K562 (cell line): ENCODE measurements around the gene MPDU1. TPM values are rescaled to one million over a fixed set of nuclear protein-coding genes. Genes with fewer than 3 reads are reported as not detected.
"Not testable (repeated sequence)": the region's sequence is repeated elsewhere in the genome, so short reads cannot be mapped to it uniquely, and the experiment has no call there.

Experiments
- ATAC-seq: fragments of 200-7000 bp; cut with Tn5 transposase; 3 replicates; pipeline ENCODE4 v1.9.1; 2020; ENCODE audit warnings: moderate library complexity
- BruUV-seq: library from RNA; stranded (reverse); fragments of 400-500 nt; replicated peaks from 2 replicates; lab custom pipeline; 2021; lab: Mats Ljungman, UMichigan
- CTCF ChIA-PET: fragments of 300-600 bp; formaldehyde crosslinking; extraction: SDS; loops from one replicate; lab custom pipeline; 2021; ENCODE audit warnings: low intra/inter-chr PET ratio; lab: Yijun Ruan, JAX
- POLR2A ChIA-PET: fragments of 300-600, 350-650 bp; sonication (Branson Sonifier 250); formaldehyde crosslinking; extraction: SDS; loops from one replicate; lab custom pipeline; 2021; ENCODE audit warnings: antibody characterized with exemption, inconsistent platforms; lab: Yijun Ruan, JAX
- DNase-seq, 4 experiments: peaks; one replicate each; pipeline versions ENCODE4 v3.0.0 to v3.0.0-alpha.2; 2011 to 2018; ENCODE audit warnings: low spot score in 3 of 4, mixed read lengths in 3 of 4; ENCODE audit errors: extremely low read depth in 1 of 4
- FAIRE-seq: peaks from 2 replicates; lab custom pipeline; 2011; peaks lifted over from hg19 to GRCh38; lab: Jason Lieb, UNC
- H2AFZ ChIP-seq: 2 replicates; pipeline ENCODE4 v1.6.0; 2011; ENCODE audit warnings: low read depth, low read length, control low read depth, inconsistent platforms
- H3K27ac ChIP-seq: fragments of 200-600 bp; 3 replicates; pipeline ENCODE4 v1.8.0; 2011; ENCODE audit warnings: low read depth, mild to moderate bottlenecking, control low read depth, inconsistent platforms, low read length, moderate library complexity, mixed read lengths; ENCODE audit errors: extremely low read depth
- H3K27me3 ChIP-seq, 2 experiments: fragments of 300-600 bp in 1 of 2; 2 replicates in 1 of 2; 3 replicates in 1 of 2; pipeline versions ENCODE4 v1.6.0 to v1.8.0; 2011; ENCODE audit warnings: inconsistent platforms in 2 of 2, low read length in 2 of 2, mild to moderate bottlenecking in 1 of 2, mixed read lengths in 1 of 2, moderate library complexity in 1 of 2; ENCODE audit not compliant: control insufficient read depth in 2 of 2, insufficient read depth in 2 of 2
- H3K36me3 ChIP-seq: fragments of 300-600 bp; 3 replicates; pipeline ENCODE4 v1.8.0; 2011; ENCODE audit warnings: mild to moderate bottlenecking, low read length, inconsistent platforms; ENCODE audit not compliant: control insufficient read depth, insufficient read depth
- H3K4me1 ChIP-seq, 2 experiments: fragments of 200-600 bp in 1 of 2; replicated peaks in 1 of 2; 2 replicates in 1 of 2; 3 replicates in 1 of 2; pipeline versions ENCODE4 v1.5.1 to v1.8.0; 2011; ENCODE audit warnings: inconsistent platforms in 2 of 2, low read length in 2 of 2, mild to moderate bottlenecking in 1 of 2, mixed read lengths in 1 of 2, moderate library complexity in 1 of 2; ENCODE audit not compliant: control insufficient read depth in 2 of 2, insufficient read depth in 2 of 2
- H3K4me2 ChIP-seq: 2 replicates; pipeline ENCODE4 v1.6.1; 2011; ENCODE audit warnings: low read length, control low read depth, inconsistent platforms, mixed read lengths; ENCODE audit not compliant: insufficient read depth
- H3K4me3 ChIP-seq: fragments of 200-600 bp; sonication (generic), shearing (Covaris generic); 2 replicates; pipeline ENCODE4 v1.5.1; 2016; ENCODE audit warnings: control low read depth, inconsistent platforms
- H3K79me2 ChIP-seq: fragments of 200-600 bp; 3 replicates; pipeline ENCODE4 v1.8.0; 2011; ENCODE audit warnings: low read length, inconsistent platforms; ENCODE audit not compliant: control insufficient read depth, insufficient read depth
- H3K9ac ChIP-seq, 2 experiments: 2 replicates each; pipeline versions ENCODE4 v1.6.0 to v1.6.1; 2011; ENCODE audit warnings: low read depth in 2 of 2, low read length in 2 of 2, control low read depth in 1 of 2, inconsistent platforms in 1 of 2, mild to moderate bottlenecking in 1 of 2, mixed read lengths in 1 of 2; ENCODE audit not compliant: insufficient read depth in 1 of 2
- H3K9me1 ChIP-seq: one replicate; pipeline ENCODE4 v1.6.0; 2011; ENCODE audit warnings: inconsistent platforms, mild to moderate bottlenecking, low read length, moderate library complexity; ENCODE audit not compliant: control insufficient read depth, insufficient read depth
- H3K9me3 ChIP-seq: replicated peaks from 2 replicates; pipeline ENCODE4 v1.5.1; 2011; ENCODE audit warnings: low read depth, low read length, inconsistent platforms; ENCODE audit not compliant: control insufficient read depth, insufficient read depth
- H4K20me1 ChIP-seq: replicated peaks from 2 replicates; pipeline ENCODE4 v1.6.1; 2011; ENCODE audit warnings: low read length, inconsistent platforms, mixed read lengths; ENCODE audit not compliant: control insufficient read depth, insufficient read depth
- CGGBP1 ChIP-seq: fragments of 250-450 bp; sonication (Bioruptor Pico); IDR thresholded peaks from 2 replicates; pipeline ENCODE4 v1.9.0; 2021; ENCODE audit warnings: mild to moderate bottlenecking
- ERF ChIP-seq: fragments of 450-650 bp; formaldehyde crosslinking; IDR thresholded peaks from 2 replicates; pipeline ENCODE4 v1.4.0; 2020; ENCODE audit warnings: mild to moderate bottlenecking, mixed read lengths
- GATAD2A ChIP-seq: fragments of 450-650 bp; IDR thresholded peaks from 2 replicates; pipeline ENCODE4 v1.6.1; 2017
- GTF2A2 ChIP-seq: IDR thresholded peaks from 2 replicates; pipeline ENCODE4 v1.6.1; 2016; ENCODE audit warnings: mild to moderate bottlenecking, missing genetic modification characterization, missing compliant biosample characterization
- HMG20A ChIP-seq: fragments of 450-650 bp; formaldehyde crosslinking; conservative IDR thresholded peaks from 2 replicates; pipeline ENCODE4 v1.4.0; 2020; ENCODE audit warnings: mild to moderate bottlenecking, mixed read lengths
- NFE2 ChIP-seq: IDR thresholded peaks from 2 replicates; pipeline ENCODE4 v1.6.1; 2014; ENCODE audit warnings: antibody characterized with exemption, low read depth
- POLR2A ChIP-seq: fragments of 450-650 bp; conservative IDR thresholded peaks from 2 replicates; pipeline ENCODE4 v1.6.1; 2016
- POLR2AphosphoS2 ChIP-seq: IDR thresholded peaks from 2 replicates; pipeline ENCODE4 v1.6.1; 2012; ENCODE audit warnings: low read length, improper control_type of control experiment
- RBM25 ChIP-seq: fragments of 200-400 bp; formaldehyde crosslinking; IDR thresholded peaks from 2 replicates; pipeline ENCODE4 v1.6.1; 2018; ENCODE audit warnings: low read length, low read depth, moderate library complexity; ENCODE audit not compliant: severe bottlenecking
- SIN3B ChIP-seq: fragments of 450-650 bp; IDR thresholded peaks from 2 replicates; pipeline ENCODE4 v1.6.1; 2017; ENCODE audit warnings: low read depth, mild to moderate bottlenecking, moderate library complexity
- SP2 ChIP-seq: IDR thresholded peaks from 2 replicates; pipeline ENCODE4 v1.6.1; 2011; ENCODE audit warnings: mild to moderate bottlenecking, low read depth, low read length, moderate library complexity; ENCODE audit not compliant: poor library complexity, severe bottlenecking; ENCODE audit errors: extremely low read depth
- TCF7L2 ChIP-seq: fragments of 150-350 bp; IDR thresholded peaks from 2 replicates; pipeline ENCODE4 v1.6.1; 2016; ENCODE audit warnings: low read depth, mild to moderate bottlenecking, low read length, moderate library complexity
- ZNF274 ChIP-seq: IDR thresholded peaks from 2 replicates; pipeline ENCODE4 v1.6.1; 2011; ENCODE audit warnings: low read depth, mild to moderate bottlenecking, low read length, moderate library complexity, borderline replicate concordance
- ZNF507 ChIP-seq: conservative IDR thresholded peaks from 2 replicates; pipeline ENCODE4 v1.6.1; 2017; ENCODE audit warnings: missing genetic modification characterization, missing compliant biosample characterization
- ZNF583 ChIP-seq: fragments of 250-450 bp; sonication (Bioruptor Pico); IDR thresholded peaks from 2 replicates; pipeline ENCODE4 v1.4.0; 2020
- ZNF592 ChIP-seq: fragments of 450-650 bp; IDR thresholded peaks from 2 replicates; pipeline ENCODE4 v1.6.1; 2017; ENCODE audit warnings: antibody characterized with exemption, mild to moderate bottlenecking
- WGBS: fragments of 100-300 bp; shearing (Covaris generic); methylation state at CpG from one replicate; pipeline ENCODE4 v1.1.6; 2016; ENCODE audit warnings: low coverage, mixed read lengths; ENCODE audit not compliant: insufficient coverage; ENCODE audit errors: missing lambda C conversion rate; 5-methylcytosine and 5-hydroxymethylcytosine counted together
- in situ Hi-C: fragments of 300-500 bp; cut with MboI; formaldehyde crosslinking; loops from 4 replicates; pipeline ENCODE4 v1.15.0; 2018; ENCODE audit warnings: inconsistent platforms, mixed read lengths
- intact Hi-C: fragments of 100-400 bp; cut with micrococcal nuclease; formaldehyde crosslinking; loops from 2 replicates; pipeline ENCODE4 v1.14.2; 2022
- polyA plus RNA-seq, 8 experiments: library from polyadenylated mRNA; depleted of rRNA in 4 of 8; stranded (reverse) in 5 of 8; unstranded in 3 of 8; fragments of >200 nt; fragmentation: Nextera tagmentation in 2 of 8; fragmentation: Illumina TruSeq in 1 of 8; extraction: Ambion mirVana in 2 of 8; extraction: Trizol in 1 of 8; gene quantifications; 2 replicates each; pipeline versions ENCODE4 v1.2.1 to v1.2.3, GENCODE V29; 2011 to 2014; ENCODE audit warnings: inconsistent platforms in 1 of 8, missing spikeins in 1 of 8
- total RNA-seq, 7 experiments: library from RNA; depleted of rRNA in 6 of 7; stranded (reverse); fragments of >200 nt in 6 of 7; fragmentation: Illumina TruSeq in 2 of 7; extraction: Trizol in 2 of 7; gene quantifications; 2 replicates each; pipeline versions ENCODE4 v1.2.1 to v1.2.3, GENCODE V29; 2011 to 2021; ENCODE audit warnings: low replicate concordance in 1 of 7

Gene MPDU1
- total and polyA plus RNA-seq, 9 of the 15 experiments (the other 6 are each of a cell fraction or from before 2014, with no cell fraction given) = 4.9 to 179 (median 77.1) TPM

- FAIRE-seq (no peak), DNase-seq (no peak), ATAC-seq (no peak)
- Histone ChIP-seq H4K20me1 (no peaks in the 10 kb centered on the region), H3K36me3 (peaks cover 85% of the 10 kb centered on the region; the same call in 2 of the 3 replicates), H3K4me3 (no peak overlapping the region), H2AFZ (no peak overlapping the region), H3K9me1 (no peaks in the 10 kb centered on the region), H3K79me2 (peaks cover 8% of the 10 kb centered on the region; the same call in 1 of the 3 replicates), H3K27me3 (no peaks in the 10 kb centered on the region), H3K4me1 (peaks cover 4 to 18% of the 10 kb centered on the region in 2 experiments; a peak in 2 of 5 replicates), H3K4me2 (no peak overlapping the region), H3K9me3 (no peaks in the 10 kb centered on the region), H3K27ac (no peak overlapping the region), H3K9ac (no peak overlapping the region)
- POLR2A ChIA-PET = interaction anchor here (0.6 to 1.5 kb wide), 2 partner anchors 9 kb away, joined by 4 read pairs; partner anchors contain the start of gene MPDU1
- in situ Hi-C loops = no loop called here
- intact Hi-C loops = no loop called here
- no TSS peak for BruUV-seq
- TF ChIP-seq RBM25 = no peak
- TF ChIP-seq POLR2A = no peak
- TF ChIP-seq TCF7L2 = no peak
- no peak for TF ChIP-seq POLR2AphosphoS2
- TF ChIP-seq GATAD2A = no peak
- TF ChIP-seq HMG20A = no peak
- no peak for TF ChIP-seq SP2
- no peak for TF ChIP-seq GTF2A2 (tag)
- TF ChIP-seq ZNF274 = no peak
- no peak for TF ChIP-seq CGGBP1 (CRISPR knock-in tag)
- no peak for TF ChIP-seq ZNF507 (tag)
- no peak for TF ChIP-seq ZNF583
- no peak for TF ChIP-seq ZNF592
- no peak for TF ChIP-seq ERF (CRISPR knock-in tag)
- no peak for TF ChIP-seq SIN3B
- TF ChIP-seq NFE2 = no peak
- WGBS = 78% methylated on average over 3 of the region's 12 CpGs
- CTCF ChIA-PET = no interaction called here
These were observed 9.6 kb downstream of the MPDU1 start for GRCh38 chr17:7593296-7593695.

GRCh38 chr17:7597561-7597960 lies 13.9 kb downstream of the MPDU1 start:
- H3K79me2 ChIP-seq, H3K4me2 ChIP-seq, in situ Hi-C loops, CTCF ChIA-PET, H3K27ac ChIP-seq, H3K9me3 ChIP-seq, FAIRE-seq, H3K9me1 ChIP-seq, H2AFZ ChIP-seq, ATAC-seq, H3K4me1 ChIP-seq, H3K27me3 ChIP-seq, H4K20me1 ChIP-seq, intact Hi-C loops, DNase-seq, H3K4me3 ChIP-seq, H3K9ac ChIP-seq, POLR2A ChIA-PET, BruUV-seq: not testable (repeated sequence)
- WGBS = 75% methylated on average over 5 of the region's 5 CpGs
- peaks cover 79% of the 10 kb centered on the region; the same call in 2 of the 3 replicates for H3K36me3 ChIP-seq
